Transverse colon (tissue), 4 donors: ENCODE measurements around the gene COPS7A. TPM values are rescaled to one million over a fixed set of nuclear protein-coding genes. Genes with fewer than 3 reads are reported as not detected.
"Not testable (repeated sequence)": the region's sequence is repeated elsewhere in the genome, so short reads cannot be mapped to it uniquely, and the experiment has no call there.

Source experiments
- DNase-seq: peaks from one replicate; pipeline ENCODE4 v3.0.0-alpha.2; 2019
- H3K27ac ChIP-seq, 4 donors: fragments of 200-600 bp; sonication (generic); 2 replicates each; pipeline ENCODE4 v1.5.1; 2016 to 2018; ENCODE audit warnings: inconsistent platforms in 4 of 4
- H3K27me3 ChIP-seq: fragments of 200-600 bp; sonication (generic); 2 replicates; pipeline ENCODE4 v1.5.1; 2017; ENCODE audit warnings: inconsistent platforms
- H3K36me3 ChIP-seq, 4 donors: fragments of 200-600 bp; sonication (generic); 2 replicates each; pipeline ENCODE4 v1.5.1; 2017 to 2019; ENCODE audit warnings: inconsistent platforms in 4 of 4
- H3K4me1 ChIP-seq, 4 donors: fragments of 200-600 bp; sonication (generic); 2 replicates each; pipeline ENCODE4 v1.5.1; 2017 to 2020; ENCODE audit warnings: inconsistent platforms in 4 of 4
- H3K4me3 ChIP-seq, 4 donors: fragments of 200-600 bp; sonication (generic); 1 replicate in 1 of 4; 2 replicates in 3 of 4; pipeline versions ENCODE4 v1.5.1 to v1.6.1; 2017 to 2019; ENCODE audit warnings: inconsistent platforms in 4 of 4
- H3K9me3 ChIP-seq, 2 donors: fragments of 200-600 bp; sonication (generic); 2 replicates each; pipeline ENCODE4 v1.5.1; 2017 to 2019; ENCODE audit warnings: inconsistent platforms in 2 of 2
- CTCF ChIP-seq, 5 experiments: fragments of 200-600 bp in 3 of 5; fragments of 450-650 bp in 2 of 5; sonication (generic) in 3 of 5; IDR thresholded peaks; 1 replicate in 2 of 5; 2 replicates in 3 of 5; pipeline ENCODE4 v1.5.1; 2016 to 2017; ENCODE audit warnings: antibody characterized with exemption in 5 of 5, inconsistent platforms in 3 of 5, mild to moderate bottlenecking in 2 of 5, moderate library complexity in 1 of 5
- EP300 ChIP-seq: sonication (generic); formaldehyde crosslinking; IDR thresholded peaks from one replicate; pipeline ENCODE4 v1.6.1; 2017; ENCODE audit warnings: antibody characterized with exemption, low read depth
- POLR2A ChIP-seq: fragments of 450-650 bp; IDR thresholded peaks from one replicate; pipeline ENCODE4 v1.6.1; 2016; ENCODE audit warnings: antibody characterized with exemption, mild to moderate bottlenecking, moderate library complexity
- POLR2AphosphoS5 ChIP-seq, 3 donors: sonication (generic); formaldehyde crosslinking; IDR thresholded peaks; one replicate each; pipeline ENCODE4 v1.6.1; 2016; ENCODE audit warnings: antibody characterized with exemption in 3 of 3
- WGBS, 2 donors: methylation state at CpG; one replicate each; pipeline ENCODE4 v1.1.5; 2018; ENCODE audit warnings: low coverage in 1 of 2; 5-methylcytosine and 5-hydroxymethylcytosine counted together
- in situ Hi-C, 4 donors: fragments of 200-750 bp; cut with MboI; loops; one replicate each; pipeline versions ENCODE4 v1.15.0 to v1.15.1; 2017; ENCODE audit warnings: low sequenced_read_pairs in 3 of 4, low pct_ligation_motif_present in 1 of 4, low pct_unique_long_range_greater_than_20kb in 1 of 4
- intact Hi-C: fragments of 100-400 bp; cut with DNase I; formaldehyde crosslinking; loops from one replicate; pipeline ENCODE4 v1.15.1; 2023; ENCODE audit warnings: low total_unique reads
- total RNA-seq, 4 donors: library from RNA; depleted of rRNA; stranded (reverse); fragments of >200 nt; gene quantifications; one replicate each; pipeline ENCODE4 v1.1.0, GENCODE V29; 2016

Gene COPS7A
- total RNA-seq, 4 donors from 2014 or later, result 13.1 to 44.9 (median 36.9) TPM

- Histone ChIP-seq H3K36me3 (peaks cover 0 to 10% (median 3%) of the 10 kb centered on the region in 4 donors), H3K27ac (no peak overlapping the region), H3K4me3 (no peak overlapping the region), H3K4me1 (no peaks in the 10 kb centered on the region), H3K9me3 (no peaks in the 10 kb centered on the region), H3K27me3 (no peaks in the 10 kb centered on the region)
- TF ChIP-seq CTCF (IDR thresholded peaks at IDR 0.05) (no peak), POLR2AphosphoS5 (IDR thresholded peaks at IDR 0.05) (no peak), POLR2A (no peak), EP300 (no peak)
- no peak for DNase-seq
- in situ Hi-C loops, result loop anchor here in 3 of 4 donors (10.0 to 25.0 kb wide), 2 partner anchors 82 to 94 kb away; partner anchors contain the start of genes P3H3 (in 3 of the 3), GNB3 (in 2 of the 3) and GPR162 (in 1 of the 3)
- WGBS, 2 donors, result 72 to 91% methylated on average over 3 of the region's 3 CpGs
- intact Hi-C loops, result no loop called here
These were observed 19.0 kb downstream of the COPS7A start for GRCh38 chr12:6742834-6743233.

GRCh38 chr12:6743300-6743699 lies 19.5 kb downstream of the COPS7A start:
- H3K27me3 ChIP-seq, H3K4me1 ChIP-seq, H3K9me3 ChIP-seq, H3K27ac ChIP-seq, DNase-seq, H3K4me3 ChIP-seq, intact Hi-C loops: not testable (repeated sequence)
- 51 to 53% methylated on average over 3 to 7 of the region's 7 CpGs for WGBS, 2 donors
- H3K36me3 ChIP-seq, result peaks cover 0 to 15% (median 5%) of the 10 kb centered on the region in 4 donors
- in situ Hi-C loops, result loop anchor here in 3 of 4 donors (10.0 to 25.0 kb wide), 2 partner anchors 82 to 94 kb away; partner anchors contain the start of genes P3H3 (in 3 of the 3), GNB3 (in 2 of the 3) and GPR162 (in 1 of the 3)

- peaks cover 0 to 37% (median 18%) of the 10 kb centered on the region in 4 donors for H3K36me3 ChIP-seq
These were observed 22.1 kb downstream of the COPS7A start for GRCh38 chr12:6745741-6746525.

GRCh38 chr12:6747216-6747615 lies 23.4 kb downstream of the COPS7A start:
- Histone ChIP-seq H3K4me3 (no peak overlapping the region), H3K9me3 (no peaks in the 10 kb centered on the region), H3K27me3 (no peaks in the 10 kb centered on the region), H3K36me3 (peaks cover 0 to 43% (median 21%) of the 10 kb centered on the region in 4 donors), H3K4me1 (peaks cover 6 to 9% (median 7%) of the 10 kb centered on the region in 4 donors), H3K27ac (no peak overlapping the region)
- in situ Hi-C loops, result loop anchor here in 3 of 4 donors (10.0 to 25.0 kb wide), 2 partner anchors 78 to 90 kb away; partner anchors contain the start of genes P3H3 (in 3 of the 3), GNB3 (in 2 of the 3) and GPR162 (in 1 of the 3)
- intact Hi-C loops, result loop anchor here (5.0 kb wide), 1 partner anchor 35 kb away; no protein-coding TSS in a partner anchor
- no peak for TF ChIP-seq CTCF (IDR thresholded peaks at IDR 0.05)
- no peak for TF ChIP-seq POLR2AphosphoS5 (IDR thresholded peaks at IDR 0.05)
- no peak for TF ChIP-seq EP300
- TF ChIP-seq POLR2A, result no peak
- 77% methylated on average over 4 of the region's 4 CpGs; no CpG with 5 or more reads in 1 of the 2 donors for WGBS, 2 donors
- DNase-seq, result no peak

More at GRCh38 chr12:6745741-6746525, 22.1 kb downstream of the COPS7A start:
- no peak overlapping the region for H3K4me3 ChIP-seq
- intact Hi-C loops, result loop anchor here (5.0 kb wide), 1 partner anchor 36 kb away; no protein-coding TSS in a partner anchor
- TF ChIP-seq EP300 (no peak), CTCF (IDR thresholded peaks at IDR 0.05) (no peak)
- H3K27me3 ChIP-seq, result no peaks in the 10 kb centered on the region
- no peaks in the 10 kb centered on the region for H3K4me1 ChIP-seq
- no peak for DNase-seq
- 83% methylated on average over 11 of the region's 13 CpGs; no CpG with 5 or more reads in 1 of the 2 donors for WGBS, 2 donors
- H3K9me3 ChIP-seq, result no peaks in the 10 kb centered on the region
- peak overlapping the region in 1 of 4 donors; percentile 42 for H3K27ac ChIP-seq
- in situ Hi-C loops, result loop anchor here in 3 of 4 donors (10.0 to 25.0 kb wide), 2 partner anchors 79 to 91 kb away; partner anchors contain the start of genes P3H3 (in 3 of the 3), GNB3 (in 2 of the 3) and GPR162 (in 1 of the 3)
